Fibroblast of the aortic adventitia (primary cell): Measurements from ENCODE around the gene PCGF3. TPM values are rescaled to one million over a fixed set of nuclear protein-coding genes. Genes with fewer than 3 reads are reported as not detected.
A peak's percentile ranks its signal among the peaks of the same experiment; 100 is the strongest.

Experiments used
- DNase-seq: peaks from one replicate; pipeline ENCODE4 v3.0.0-alpha.2; 2010; ENCODE audit warnings: low read depth
- H3K4me3 ChIP-seq: 2 replicates; pipeline ENCODE4 v1.5.1; 2011; ENCODE audit warnings: low read depth, mild to moderate bottlenecking, control low read depth, low read length, moderate library complexity
- CTCF ChIP-seq: IDR thresholded peaks from 2 replicates; pipeline ENCODE4 v1.5.1; 2011; ENCODE audit warnings: mild to moderate bottlenecking, low read length, control low read depth, inconsistent platforms; ENCODE audit not compliant: insufficient read depth
- total RNA-seq: library from RNA; depleted of rRNA; stranded (reverse); fragments of >200 nt; gene quantifications from 2 replicates; pipeline ENCODE4 v1.2.3, GENCODE V29; 2012; ENCODE audit warnings: low replicate concordance

PCGF3 gene
- total RNA-seq, 1 donor, result 24.2 TPM

DNA sequence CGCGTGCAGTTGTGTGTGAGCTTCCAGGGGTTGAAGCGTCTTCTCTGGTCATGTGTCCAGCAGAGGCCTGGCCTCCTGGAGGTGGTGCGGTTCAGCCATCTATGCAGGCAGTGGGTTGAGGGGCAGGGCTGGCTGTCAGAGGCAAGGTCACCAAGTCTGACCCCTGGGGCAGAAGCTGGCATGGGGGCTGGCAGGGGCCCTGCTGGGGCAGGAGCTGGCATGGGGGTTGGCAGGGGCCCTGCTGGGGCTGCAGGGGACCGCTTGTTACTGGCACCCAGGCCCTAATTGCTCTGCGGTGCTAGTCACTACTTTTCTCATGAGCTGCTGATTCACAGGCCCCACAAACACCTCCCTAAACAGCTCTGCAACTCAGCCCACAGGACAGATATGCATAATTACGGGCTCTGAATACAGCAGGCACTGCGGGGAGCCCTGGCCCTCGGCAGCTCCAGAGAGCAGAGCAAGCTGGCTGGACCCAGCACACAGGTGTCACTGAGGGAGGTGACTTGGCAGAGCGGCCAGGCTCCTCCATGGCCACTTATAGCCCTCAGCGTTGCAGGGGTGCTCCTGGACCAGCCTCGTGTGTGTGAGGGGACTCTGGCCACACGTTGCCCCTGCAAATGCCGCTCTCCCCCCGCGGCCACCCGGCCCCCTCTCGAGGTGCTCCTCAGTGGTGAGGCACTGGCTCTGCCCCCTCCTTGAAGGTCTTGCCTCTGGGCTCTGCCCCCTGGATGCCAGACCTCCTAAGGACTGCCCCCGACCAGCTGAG is 87.6 kb downstream of the PCGF3 start:
- no peak for DNase-seq
- no peak for TF ChIP-seq CTCF
- H3K4me3 ChIP-seq, result no peak overlapping the region

DNA sequence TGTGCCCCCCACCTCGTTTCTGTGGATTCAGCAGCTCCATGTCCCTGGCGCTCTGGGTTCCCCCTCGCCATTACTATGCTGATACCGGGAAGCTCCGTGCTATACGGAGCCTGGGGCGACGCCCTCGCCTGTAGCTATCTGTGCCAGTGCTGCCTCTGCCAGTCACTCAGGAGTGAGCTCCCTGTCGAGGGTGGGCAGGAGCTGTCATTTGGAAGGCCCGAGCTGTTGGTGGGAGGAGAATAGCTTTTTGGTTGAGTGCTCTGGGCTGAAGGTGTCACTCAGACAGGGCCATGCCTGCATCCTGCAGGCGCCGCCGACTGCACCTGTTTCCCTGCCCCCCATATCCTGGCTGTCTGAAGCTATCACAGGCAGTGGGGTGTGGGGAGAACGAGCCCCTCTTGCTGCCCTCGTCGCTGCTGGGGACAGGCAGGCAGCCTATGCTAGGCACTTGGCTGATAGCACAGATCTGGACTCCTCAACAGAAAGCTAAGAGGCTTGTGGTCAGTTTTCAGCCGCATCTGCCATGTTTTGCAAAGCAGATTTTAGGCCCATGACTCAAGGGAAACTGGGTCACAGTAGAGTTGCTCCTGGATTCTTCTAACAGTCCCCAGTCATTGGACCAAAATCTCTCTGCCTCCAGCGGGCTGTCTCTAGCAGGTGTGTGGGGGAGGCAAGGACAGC is 88.4 kb downstream of the PCGF3 start:
- H3K4me3 ChIP-seq, result no peak overlapping the region
- no peak for DNase-seq
- no peak for TF ChIP-seq CTCF

DNA sequence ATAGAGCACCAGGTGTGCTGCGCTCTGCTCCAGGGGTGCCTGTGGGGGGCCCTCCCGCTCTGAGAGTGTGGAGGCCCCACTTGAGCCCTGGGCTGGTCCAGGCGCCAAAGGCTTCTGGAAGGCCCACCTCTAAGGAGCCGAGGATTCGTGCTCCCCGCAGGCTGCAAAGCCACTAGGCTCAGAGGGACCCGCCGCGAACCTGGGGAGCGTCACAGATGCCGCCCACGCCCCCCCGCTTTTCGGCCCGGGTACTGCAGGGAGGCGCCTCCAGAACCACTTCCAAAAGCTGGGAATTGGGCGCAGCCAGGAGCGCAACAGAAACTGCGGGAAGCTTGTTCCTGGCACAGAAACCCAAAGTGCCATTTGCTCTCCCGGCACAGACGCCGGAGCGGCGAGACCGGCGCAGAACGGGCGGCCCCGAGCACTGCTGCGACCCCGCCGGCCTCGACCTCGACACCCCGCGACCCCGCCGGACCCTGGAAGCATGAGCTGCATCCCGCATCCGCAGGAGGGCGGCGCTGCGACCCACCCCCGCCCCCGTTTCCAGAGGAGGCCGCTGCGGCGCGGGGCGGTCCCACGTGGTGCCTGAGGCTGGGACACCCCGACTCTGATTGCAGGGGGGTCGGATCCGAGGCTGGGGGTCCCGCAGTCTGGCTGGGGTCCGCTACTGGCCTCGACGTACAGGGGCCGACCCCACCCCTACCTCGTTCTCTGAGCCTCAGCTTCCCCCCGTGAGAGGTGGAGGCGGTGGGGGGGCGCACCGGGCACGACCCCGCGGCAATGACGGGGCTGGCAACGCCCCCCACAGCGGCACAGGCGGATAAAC is 89.5 kb downstream of the PCGF3 start:
- no peak for DNase-seq
- H3K4me3 ChIP-seq, result peak overlapping the region; percentile 9
- no peak for TF ChIP-seq CTCF

DNA sequence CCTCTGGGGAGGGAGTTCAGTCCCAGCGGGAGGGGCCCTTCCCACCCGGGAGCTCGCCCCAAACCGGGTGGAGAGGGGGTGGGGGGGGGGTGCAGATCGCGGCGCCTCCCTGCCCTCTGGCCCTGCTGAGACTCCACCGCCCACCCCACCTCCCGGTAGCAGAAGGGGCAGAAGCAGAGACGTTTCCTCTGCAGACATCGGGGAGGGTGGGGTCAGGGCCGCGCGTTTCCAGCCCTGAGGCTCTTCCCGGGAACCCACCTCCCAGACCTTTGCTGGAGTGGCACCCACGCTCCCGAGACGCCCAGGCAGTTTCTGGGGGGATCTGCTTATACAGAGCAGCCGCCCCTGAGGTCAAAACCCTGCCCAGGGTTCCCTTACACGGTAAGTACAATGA is 90.1 kb downstream of the PCGF3 start:
- no peak for DNase-seq
- TF ChIP-seq CTCF, result no peak
- no peak overlapping the region for H3K4me3 ChIP-seq

DNA sequence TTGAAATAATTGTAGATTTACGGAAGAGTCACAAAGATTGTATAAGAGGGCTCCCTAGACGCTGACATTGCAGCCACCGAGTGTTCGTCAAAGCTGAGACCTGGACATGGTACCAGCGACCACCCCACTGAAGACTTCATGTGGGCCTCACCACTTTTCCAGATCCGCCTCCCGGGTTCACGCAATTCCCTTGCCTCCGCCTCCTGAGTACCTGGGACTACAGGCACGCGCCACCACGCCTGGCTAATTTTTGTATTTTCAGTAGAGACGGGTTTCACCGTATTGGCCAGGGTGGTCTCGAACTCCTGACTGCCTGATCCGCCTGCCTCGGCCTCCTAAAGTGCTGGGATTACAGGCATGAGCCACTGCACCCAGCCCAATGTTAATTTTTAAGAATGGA is 90.6 kb downstream of the PCGF3 start:
- no peak overlapping the region for H3K4me3 ChIP-seq
- DNase-seq, result no peak
- no peak for TF ChIP-seq CTCF

DNA sequence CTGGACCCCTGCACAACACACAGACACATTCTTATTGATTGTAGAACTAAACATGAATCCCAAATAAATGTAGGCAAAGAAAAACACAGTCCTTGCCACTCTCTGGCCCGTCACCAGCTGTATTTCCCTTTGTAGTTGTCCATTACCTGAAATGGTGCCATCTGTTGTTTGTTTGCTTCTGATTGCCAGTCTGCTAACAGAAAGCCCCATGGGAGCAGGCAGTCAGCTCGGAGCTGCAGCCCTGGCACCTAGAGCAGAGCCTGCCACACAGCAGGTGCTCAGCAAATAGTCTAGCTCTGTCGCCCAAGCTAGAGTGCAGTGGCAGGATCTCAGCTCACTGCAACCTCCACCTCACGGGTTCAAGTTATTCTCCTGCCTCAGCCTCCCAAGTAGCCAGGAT is 91.4 kb downstream of the PCGF3 start:
- H3K4me3 ChIP-seq, result no peak overlapping the region
- TF ChIP-seq CTCF, result no peak
- DNase-seq, result no peak
